Activated naive CD4-positive, alpha-beta T cell (primary cell): Measurements from ENCODE around the gene SHTN1.

Experiments
- DNase-seq, 4 experiments: peaks; one replicate each; lab custom pipeline; 2025; lab: John Stamatoyannopoulos, UW

SHTN1 gene

DNA sequence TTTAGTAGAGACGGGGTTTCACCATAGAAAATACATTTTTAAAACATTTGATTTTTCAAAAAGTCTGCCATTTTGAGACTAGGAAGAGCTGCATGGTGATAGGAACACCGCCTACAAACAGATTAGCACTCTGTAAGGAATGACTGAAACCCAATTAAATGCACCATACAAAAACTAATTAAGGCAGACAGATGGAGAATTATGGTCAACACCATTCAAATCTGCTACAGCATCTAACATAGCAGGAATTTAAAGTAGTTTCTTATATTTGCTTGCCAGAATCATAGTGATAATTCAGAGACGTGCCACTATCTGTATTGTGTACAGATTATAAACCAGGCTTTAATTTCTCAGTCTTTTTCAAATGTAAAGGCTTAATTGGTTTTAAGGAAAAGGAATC lies 87.5 kb downstream of the SHTN1 start:
- no peak for DNase-seq

- DNase-seq, result no peak
Observed at GRCh38 chr10:116915340-116915739, 89.6 kb downstream of the SHTN1 start.

GRCh38 chr10:116913695-116914094 lies 91.3 kb downstream of the SHTN1 start:
- DNase-seq, result no peak

GRCh38 chr10:116912162-116912561 lies 92.8 kb downstream of the SHTN1 start:
- no peak for DNase-seq

GRCh38 chr10:116910910-116911309 lies 94.1 kb downstream of the SHTN1 start:
- no peak for DNase-seq

- no peak for DNase-seq
Observed at GRCh38 chr10:116909307-116909706, 95.7 kb downstream of the SHTN1 start.

GRCh38 chr10:116907245-116907987 lies 97.6 kb downstream of the SHTN1 start:
- no peak for DNase-seq

DNA sequence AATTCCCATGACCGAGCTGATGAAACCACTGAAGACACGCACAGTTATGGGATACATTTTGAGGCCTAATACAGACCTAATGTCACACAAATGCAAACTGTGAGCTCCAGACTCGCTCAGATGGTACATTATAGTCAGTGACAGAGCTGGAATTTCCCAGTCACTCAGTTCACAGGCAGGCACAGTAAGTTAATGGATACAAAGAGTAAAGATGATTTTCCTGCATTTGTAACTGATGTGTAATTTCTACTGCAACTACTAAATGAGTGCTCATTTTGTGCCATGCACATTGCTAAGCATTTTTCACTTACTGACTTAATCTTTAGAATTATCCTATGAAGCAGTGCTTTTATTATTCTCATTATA lies 99.2 kb downstream of the SHTN1 start:
- DNase-seq, result no peak

DNA sequence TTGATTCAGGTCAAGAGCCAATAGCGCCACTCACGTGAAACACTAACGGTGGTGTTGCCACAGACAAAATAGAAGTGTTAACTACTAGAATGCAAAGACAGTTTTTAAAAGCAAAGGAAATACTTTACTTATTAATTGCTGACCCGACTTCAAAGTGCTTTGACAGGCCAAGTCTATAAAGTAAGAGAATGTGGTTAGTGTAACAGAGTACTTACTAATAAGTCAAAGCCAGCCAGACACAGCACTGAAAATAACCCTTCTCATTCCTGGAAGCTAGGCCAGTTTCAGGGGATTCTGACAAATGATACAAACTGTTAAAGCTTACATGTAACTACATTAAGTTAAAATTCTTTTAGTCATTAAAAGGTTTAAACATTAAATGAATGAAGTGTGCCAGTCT lies 105.4 kb downstream of the SHTN1 start:
- no peak for DNase-seq

- DNase-seq, result no peak
Observed at GRCh38 chr10:116893686-116894037, 111.3 kb downstream of the SHTN1 start.

- DNase-seq, result no peak
Observed at GRCh38 chr10:116892907-116893685, 111.9 kb downstream of the SHTN1 start.

DNA sequence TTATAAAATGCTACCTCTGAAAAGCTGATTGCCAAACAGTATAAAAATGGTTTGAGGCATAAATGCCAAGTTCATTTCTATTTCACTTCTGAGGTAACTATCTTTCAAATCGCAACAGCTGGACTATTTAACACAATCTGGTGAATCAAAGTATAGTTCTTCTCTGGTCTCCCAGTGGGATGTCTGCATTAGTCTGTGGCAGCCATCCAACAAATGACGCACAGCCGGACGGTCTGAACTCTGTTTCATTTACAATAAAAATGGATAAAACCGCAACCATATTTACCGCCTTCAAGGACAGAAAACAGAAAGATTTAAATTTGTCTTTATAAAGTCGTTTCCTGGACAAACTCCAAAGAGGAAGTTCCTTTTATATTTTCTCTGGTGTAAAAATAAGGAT lies 113.8 kb downstream of the SHTN1 start:
- no peak for DNase-seq

DNA sequence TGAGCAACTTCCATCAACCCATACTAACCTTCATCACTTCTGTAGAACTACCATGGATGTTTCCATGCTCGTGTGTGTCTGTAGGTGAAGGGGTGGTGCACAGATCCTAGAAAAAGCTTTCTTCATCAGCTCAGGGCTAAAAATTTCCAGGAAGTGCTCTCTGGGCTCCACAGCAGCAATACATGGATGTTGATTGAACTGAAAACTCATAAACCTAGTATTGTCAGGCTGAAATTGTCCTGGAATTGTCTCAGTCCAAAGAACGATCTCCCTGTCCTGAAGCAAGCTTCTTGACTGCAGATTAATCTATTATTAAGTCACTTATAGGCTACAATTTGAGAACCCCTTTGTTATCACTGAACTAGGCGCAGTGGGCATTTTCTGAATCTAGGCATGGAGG lies 115.9 kb downstream of the SHTN1 start:
- DNase-seq, result no peak

- no peak for DNase-seq
Observed at GRCh38 chr10:116888380-116889055, 116.5 kb downstream of the SHTN1 start.

GRCh38 chr10:116886772-116887171 lies 118.2 kb downstream of the SHTN1 start:
- no peak for DNase-seq

DNA sequence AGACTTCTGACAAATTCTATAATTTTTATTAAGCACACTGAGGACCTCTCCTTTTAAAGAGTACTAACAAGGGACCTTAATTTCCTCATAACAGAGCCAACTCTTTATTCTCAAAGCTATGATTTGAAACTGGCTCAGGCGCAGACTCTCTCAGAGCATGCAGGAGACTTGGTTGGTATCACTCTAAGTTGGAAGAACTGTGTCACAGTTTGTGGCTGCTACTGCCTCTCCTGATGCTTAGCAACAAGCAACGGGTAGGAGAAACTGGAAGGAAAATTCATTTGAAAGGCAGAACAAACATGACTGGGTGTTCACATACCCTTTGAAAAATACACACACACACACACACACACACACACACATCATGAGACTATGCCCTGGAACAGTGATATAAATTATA lies 122.3 kb downstream of the SHTN1 start:
- DNase-seq, result no peak

DNA sequence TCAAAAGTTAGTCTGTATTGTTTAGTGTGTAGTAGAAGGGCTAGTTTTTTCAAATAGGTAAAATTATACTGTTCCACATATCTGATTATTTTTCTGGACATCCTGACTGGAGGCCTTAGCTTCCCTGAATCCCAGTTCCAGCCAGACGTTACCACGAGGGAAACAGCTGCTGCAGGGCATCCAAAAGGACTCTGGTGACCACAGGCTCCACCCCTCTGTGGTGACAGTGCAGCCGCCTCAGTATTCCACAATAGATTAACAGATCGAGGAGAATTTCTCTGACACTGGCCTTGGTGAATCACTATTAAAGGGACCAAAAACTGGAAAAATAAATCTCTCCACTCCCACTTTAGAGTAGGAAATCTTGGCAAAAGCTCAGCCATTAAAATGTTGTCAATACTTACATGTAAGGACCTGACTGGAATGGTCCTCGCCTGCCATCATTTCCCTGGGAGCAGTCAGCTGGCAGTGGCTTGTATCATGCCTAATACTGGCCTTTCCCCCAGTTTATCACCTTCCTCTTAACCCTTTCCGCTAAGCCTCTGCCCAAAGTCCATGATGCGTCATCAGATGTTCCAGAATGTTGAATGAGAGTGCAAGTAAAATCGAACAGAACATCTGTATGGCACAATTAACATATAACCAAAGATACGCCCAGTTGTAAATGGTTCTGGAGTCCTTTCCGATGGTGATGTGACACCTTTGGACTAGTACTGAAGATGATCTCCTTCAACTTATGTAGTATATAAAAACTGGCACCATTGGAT lies 124.1 kb downstream of the SHTN1 start:
- no peak for DNase-seq

- no peak for DNase-seq
Observed at GRCh38 chr10:116879817-116880216, 125.2 kb downstream of the SHTN1 start.

DNA sequence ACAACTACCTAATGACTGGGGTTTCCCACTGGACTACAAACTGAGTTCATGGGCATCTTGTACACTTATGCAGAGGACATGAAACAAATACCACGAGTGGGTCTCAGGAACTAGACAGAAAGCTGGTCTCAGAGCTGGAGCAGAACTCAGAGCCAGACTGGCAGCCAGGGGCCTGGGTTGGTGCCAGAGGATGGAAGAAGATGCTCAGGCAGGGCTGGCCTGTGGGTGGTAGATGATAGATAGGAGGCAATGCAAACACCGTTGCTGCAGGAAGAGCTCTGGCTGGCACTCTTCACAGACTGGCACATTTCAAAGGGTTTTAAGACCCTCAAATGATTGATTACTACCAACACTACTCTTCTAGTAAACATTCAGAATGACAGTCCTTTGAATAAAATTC lies 126.9 kb downstream of the SHTN1 start:
- DNase-seq, result no peak

DNA sequence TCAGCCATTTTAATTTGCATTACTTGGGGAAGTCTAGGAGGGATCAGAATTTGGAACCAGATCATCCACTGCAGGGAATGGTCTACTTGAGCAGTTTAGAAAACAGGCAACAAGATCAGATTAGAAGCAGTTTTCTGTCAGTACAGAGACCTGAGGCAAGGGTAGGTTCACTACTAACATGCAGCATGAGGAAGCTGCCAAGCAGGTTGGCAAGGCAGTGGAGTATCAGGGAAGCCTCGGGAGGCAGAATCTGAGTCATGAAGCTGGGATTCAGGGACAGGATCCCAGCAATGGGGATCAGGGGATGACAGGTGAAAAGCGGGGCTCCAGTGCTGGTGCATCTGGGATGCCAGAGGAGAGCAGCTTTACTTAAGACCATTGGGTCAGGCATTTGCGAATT lies 127.6 kb downstream of the SHTN1 start:
- no peak for DNase-seq

- no peak for DNase-seq
Observed at GRCh38 chr10:116875897-116876296, 129.1 kb downstream of the SHTN1 start.

DNA sequence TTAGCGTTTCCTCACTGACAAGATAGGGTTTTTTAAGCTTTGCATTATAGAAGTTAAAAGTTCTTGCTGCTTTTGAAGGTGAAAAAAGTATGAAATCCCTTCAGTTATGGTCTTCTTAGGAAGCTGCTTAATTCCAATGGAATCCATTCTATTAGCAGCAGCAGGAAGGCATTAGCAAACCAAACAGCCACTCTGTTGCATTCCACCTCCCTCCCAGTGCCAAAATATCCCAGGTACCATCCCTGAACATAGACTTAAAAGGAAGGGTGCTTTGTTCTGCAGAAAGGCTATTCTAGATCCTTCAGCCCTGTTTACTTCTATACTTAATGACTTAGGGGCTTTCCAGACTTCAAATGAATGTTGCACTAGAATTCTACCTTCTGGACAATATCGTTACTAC lies 131.9 kb downstream of the SHTN1 start:
- DNase-seq, result no peak
